ENCODE data around the gene IGFBP7. TPM values are rescaled to one million over a fixed set of nuclear protein-coding genes. Genes with fewer than 3 reads are reported as not detected.

Gene IGFBP7
- total RNA-seq, 2 experiments from 2014 or later = not detected

GRCh38 chr4:57156242-57156990, 46.2 kb upstream of the IGFBP7 start:
- Mint-ChIP-seq H3K9me3 (no peaks in the 10 kb centered on the region), H3K4me1 (ENCODE audit: low read depth) (no peaks in the 10 kb centered on the region), H3K27me3 (peaks cover 17% of the 10 kb centered on the region), H3K36me3 (ENCODE audit: low read depth) (no peaks in the 10 kb centered on the region), H3K27ac (no peak overlapping the region), H3K4me3 (no peak overlapping the region)
- TF ChIP-seq, protein P1, sequence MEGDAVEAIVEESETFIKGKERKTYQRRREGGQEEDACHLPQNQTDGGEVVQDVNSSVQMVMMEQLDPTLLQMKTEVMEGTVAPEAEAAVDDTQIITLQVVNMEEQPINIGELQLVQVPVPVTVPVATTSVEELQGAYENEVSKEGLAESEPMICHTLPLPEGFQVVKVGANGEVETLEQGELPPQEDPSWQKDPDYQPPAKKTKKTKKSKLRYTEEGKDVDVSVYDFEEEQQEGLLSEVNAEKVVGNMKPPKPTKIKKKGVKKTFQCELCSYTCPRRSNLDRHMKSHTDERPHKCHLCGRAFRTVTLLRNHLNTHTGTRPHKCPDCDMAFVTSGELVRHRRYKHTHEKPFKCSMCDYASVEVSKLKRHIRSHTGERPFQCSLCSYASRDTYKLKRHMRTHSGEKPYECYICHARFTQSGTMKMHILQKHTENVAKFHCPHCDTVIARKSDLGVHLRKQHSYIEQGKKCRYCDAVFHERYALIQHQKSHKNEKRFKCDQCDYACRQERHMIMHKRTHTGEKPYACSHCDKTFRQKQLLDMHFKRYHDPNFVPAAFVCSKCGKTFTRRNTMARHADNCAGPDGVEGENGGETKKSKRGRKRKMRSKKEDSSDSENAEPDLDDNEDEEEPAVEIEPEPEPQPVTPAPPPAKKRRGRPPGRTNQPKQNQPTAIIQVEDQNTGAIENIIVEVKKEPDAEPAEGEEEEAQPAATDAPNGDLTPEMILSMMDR (IDR thresholded peaks at IDR 0.05) = no peak
- ChIA-PET POLR2A (no interaction called here), CTCF (interaction anchor here (1.1 kb wide), 1 partner anchor 35 kb away, joined by 4 read pairs; no protein-coding TSS in a partner anchor)
- ATAC-seq (no peak), DNase-seq (no peak)
- intact Hi-C loops (cut with micrococcal nuclease) = no loop called here

- CTCF ChIA-PET = interaction anchor here (1.8 kb wide), 1 partner anchor 9 kb away, joined by 6 read pairs; no protein-coding TSS in a partner anchor
- H3K27ac Mint-ChIP-seq = no peak overlapping the region
- intact Hi-C loops (cut with micrococcal nuclease) = no loop called here
- H3K4me3 Mint-ChIP-seq = no peak overlapping the region
- TF ChIP-seq, protein P1 (IDR thresholded peaks at IDR 0.05) = no peak
- H3K4me1 Mint-ChIP-seq (ENCODE audit: low read depth) = no peaks in the 10 kb centered on the region
- ATAC-seq (no peak), DNase-seq (no peak)
- H3K27me3 Mint-ChIP-seq = peaks cover 17% of the 10 kb centered on the region
- H3K36me3 Mint-ChIP-seq (ENCODE audit: low read depth) = no peaks in the 10 kb centered on the region
- no peaks in the 10 kb centered on the region for H3K9me3 Mint-ChIP-seq
- POLR2A ChIA-PET = no interaction called here
These were observed 44.7 kb upstream of the IGFBP7 start for GRCh38 chr4:57154926-57155325.

GRCh38 chr4:57154191-57154590, 44.0 kb upstream of the IGFBP7 start:
- H3K4me3 Mint-ChIP-seq = no peak overlapping the region
- CTCF ChIA-PET = interaction anchor here (1.0 to 2.9 kb wide), 3 partner anchors 9 to 11 kb away, joined by 3 to 20 read pairs (median 6); no protein-coding TSS in a partner anchor

GRCh38 chr4:57153207-57153606, 43.0 kb upstream of the IGFBP7 start:
- Mint-ChIP-seq H3K9me3 (no peaks in the 10 kb centered on the region), H3K36me3 (ENCODE audit: low read depth) (no peaks in the 10 kb centered on the region), H3K4me3 (no peak overlapping the region), H3K27me3 (peaks cover 16% of the 10 kb centered on the region), H3K4me1 (ENCODE audit: low read depth) (no peaks in the 10 kb centered on the region), H3K27ac (no peak overlapping the region)
- DNase-seq = no peak
- intact Hi-C loops (cut with micrococcal nuclease) = no loop called here
- ATAC-seq = no peak
- TF ChIP-seq, protein P1 (IDR thresholded peaks at IDR 0.05) = no peak
- POLR2A ChIA-PET = interaction anchor here (0.6 kb wide), 1 partner anchor 719 kb away, joined by 4 read pairs; no protein-coding TSS in a partner anchor
- CTCF ChIA-PET = interaction anchor here (1.0 to 2.9 kb wide), 2 partner anchors 10 to 12 kb away, joined by 3 to 20 read pairs; no protein-coding TSS in a partner anchor

More at GRCh38 chr4:57154191-57154590, 44.0 kb upstream of the IGFBP7 start:
- Mint-ChIP-seq H3K27ac (no peak overlapping the region), H3K36me3 (ENCODE audit: low read depth) (no peaks in the 10 kb centered on the region), H3K4me1 (ENCODE audit: low read depth) (no peaks in the 10 kb centered on the region), H3K27me3 (peaks cover 16% of the 10 kb centered on the region), H3K9me3 (no peaks in the 10 kb centered on the region)
- DNase-seq (no peak), ATAC-seq (no peak)
- TF ChIP-seq, protein P1 (IDR thresholded peaks at IDR 0.05) = no peak
- intact Hi-C loops (cut with micrococcal nuclease) = no loop called here
- POLR2A ChIA-PET = no interaction called here

DNA sequence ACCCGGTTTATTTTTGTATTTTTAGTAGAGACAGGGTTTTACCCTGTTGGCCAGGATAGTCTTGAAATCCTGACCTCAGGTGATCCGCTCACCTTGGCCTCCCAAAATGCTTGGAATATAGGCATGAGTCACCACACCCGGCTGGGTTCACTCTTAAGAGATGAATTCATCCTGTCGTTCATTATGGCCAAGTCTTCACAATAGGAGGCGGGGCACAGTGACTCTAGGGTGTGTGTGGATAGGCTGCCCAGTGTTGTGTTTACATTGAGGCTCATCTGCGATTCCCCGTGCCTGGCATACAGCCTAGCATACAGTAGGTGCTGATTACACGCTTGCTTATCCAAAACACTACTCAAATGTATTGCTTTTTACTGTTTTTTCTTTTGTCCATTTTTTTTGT, 41.3 kb upstream of the IGFBP7 start:
- Mint-ChIP-seq H3K36me3 (ENCODE audit: low read depth) (no peaks in the 10 kb centered on the region), H3K4me1 (ENCODE audit: low read depth) (no peaks in the 10 kb centered on the region), H3K4me3 (no peak overlapping the region), H3K9me3 (no peaks in the 10 kb centered on the region), H3K27me3 (peaks cover 16% of the 10 kb centered on the region), H3K27ac (no peak overlapping the region)
- intact Hi-C loops (cut with micrococcal nuclease) = no loop called here
- TF ChIP-seq, protein P1 (IDR thresholded peaks at IDR 0.05) = no peak
- DNase-seq = no peak
- ChIA-PET CTCF (interaction anchor here (2.9 kb wide), 1 partner anchor 12 kb away, joined by 20 read pairs; no protein-coding TSS in a partner anchor), POLR2A (no interaction called here)
- no peak for ATAC-seq

Data from activated CD8-positive, alpha-beta T cell treated with anti-CD3 and anti-CD28 coated beads for 36 hours (primary cell).